RKO (cell line): ENCODE results near the gene ZNF785.
A peak's percentile ranks its signal among the peaks of the same experiment; 100 is the strongest.
"Not testable (repeated sequence)": the region's sequence is repeated elsewhere in the genome, so short reads cannot be mapped to it uniquely, and the experiment has no call there.

Experiments
- DNase-seq: peaks from one replicate; pipeline ENCODE4 v3.0.0-alpha.2; 2016; ENCODE audit warnings: low spot score

The ZNF785 gene

DNA sequence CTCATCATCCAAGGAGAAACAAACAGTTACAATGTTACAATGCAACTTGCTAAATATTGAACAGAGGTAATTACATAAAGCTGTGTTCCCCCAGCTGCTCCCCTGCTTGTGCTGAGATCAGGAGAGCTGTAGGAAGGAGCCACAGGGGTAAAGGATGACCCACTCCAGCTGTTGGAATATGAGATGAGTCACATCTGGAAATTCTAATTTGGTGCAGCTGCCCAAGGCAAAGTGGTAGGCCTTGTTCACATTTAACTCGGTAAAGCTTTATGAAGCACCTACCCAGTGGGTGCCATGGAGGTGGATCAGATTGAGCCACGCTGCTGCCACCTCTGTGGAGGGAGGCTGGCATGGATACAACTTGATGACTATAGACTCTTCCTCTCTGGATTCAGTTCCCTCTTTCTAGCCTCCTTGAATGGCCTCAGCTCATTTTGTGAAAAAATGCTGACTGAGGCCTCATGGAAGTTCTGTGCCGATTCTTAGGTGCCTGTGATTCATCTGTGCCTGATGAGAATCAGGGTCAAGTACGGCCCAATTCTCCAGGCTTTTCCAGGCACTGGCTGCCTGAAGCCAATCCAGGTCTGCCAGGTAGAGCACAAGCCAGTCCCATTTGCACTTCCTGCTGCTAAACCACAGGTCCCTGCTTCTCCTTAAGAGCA, 17.2 kb upstream of the ZNF785 start:
- peak; percentile 37 for DNase-seq

GRCh38 chr16:30601966-30602365, 16.5 kb upstream of the ZNF785 start:
- DNase-seq = no peak

DNA sequence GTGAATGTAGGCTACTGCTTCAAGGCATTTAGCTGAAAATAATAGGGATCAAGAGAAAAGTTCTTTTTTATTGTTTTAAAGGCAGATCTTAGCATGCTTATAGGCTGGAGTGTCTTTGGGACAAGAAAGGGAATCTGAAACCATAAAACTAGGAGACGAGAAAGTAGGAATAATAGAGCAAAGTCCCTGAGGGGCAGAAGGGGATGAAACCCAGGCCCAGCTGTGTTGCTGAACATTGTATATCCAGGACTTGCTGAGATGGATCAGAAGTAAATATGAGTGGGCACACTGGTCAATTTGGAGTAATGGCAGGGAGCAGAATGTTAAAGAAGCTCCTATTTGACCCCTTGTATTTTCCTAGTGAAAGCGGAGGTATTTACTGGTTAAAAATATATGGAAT, 15.4 kb upstream of the ZNF785 start:
- DNase-seq = no peak

- no peak for DNase-seq
These were observed 14.7 kb upstream of the ZNF785 start for GRCh38 chr16:30600215-30600614.

- no peak for DNase-seq
These were observed 7.4 kb upstream of the ZNF785 start for GRCh38 chr16:30592871-30593270.

DNA sequence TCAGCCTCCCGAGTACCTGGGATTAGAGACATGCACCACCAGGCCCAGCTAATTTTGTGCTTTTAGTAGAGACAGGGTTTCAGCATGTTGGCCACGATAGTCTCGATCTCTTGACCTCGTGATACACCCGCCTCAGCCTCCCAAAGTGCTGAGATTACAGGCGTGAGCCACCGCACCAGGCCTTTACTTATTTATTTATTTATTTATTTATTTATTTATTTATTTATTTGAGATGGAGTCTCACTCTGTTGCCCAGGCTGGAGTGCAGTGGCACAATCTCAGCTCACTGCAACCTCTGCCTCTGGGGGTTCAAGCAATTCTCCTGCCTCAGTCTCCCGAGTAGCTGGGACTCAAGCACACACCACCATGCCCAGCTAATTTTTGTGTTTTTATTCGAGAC, 5.4 kb upstream of the ZNF785 start:
- DNase-seq = not testable (repeated sequence)

DNA sequence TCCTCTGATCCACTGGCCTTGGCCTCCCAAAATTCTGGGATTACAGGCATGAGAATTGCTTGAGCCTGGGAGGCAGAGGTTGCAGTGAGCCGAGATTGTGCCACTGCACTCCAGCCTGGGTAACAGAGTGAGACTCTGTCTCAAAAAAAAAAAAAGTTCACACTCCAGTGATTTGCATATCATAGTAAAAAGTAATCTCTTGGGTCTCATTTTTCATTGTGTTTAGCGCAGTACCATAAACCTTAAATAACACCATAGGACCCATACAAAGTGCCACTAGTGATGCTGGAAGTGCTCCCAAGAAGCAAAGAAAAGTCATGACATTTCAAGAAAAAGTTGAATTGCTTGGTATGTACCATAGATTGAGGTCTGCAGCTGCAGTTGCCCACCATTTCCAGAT, 4.1 kb upstream of the ZNF785 start:
- DNase-seq = not testable (repeated sequence)

DNA sequence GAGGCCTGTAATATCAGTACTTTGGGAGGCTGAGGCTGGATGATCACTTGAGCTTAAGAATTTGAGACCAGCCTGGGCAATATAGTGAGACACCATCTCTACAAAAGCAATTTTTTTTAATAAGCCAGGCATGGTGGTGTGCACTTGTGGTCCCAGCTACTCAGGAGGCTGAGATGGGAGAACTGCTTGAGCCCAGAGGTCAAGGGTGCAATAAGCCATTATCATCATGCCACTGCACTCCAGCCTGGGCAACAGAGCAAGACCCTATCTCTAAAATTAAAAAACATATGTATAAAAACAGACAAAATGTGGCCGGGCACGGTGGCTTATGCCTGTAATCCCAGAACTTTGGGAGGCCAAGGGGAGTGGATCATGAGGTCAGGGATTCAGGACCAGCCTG, 3.2 kb upstream of the ZNF785 start:
- DNase-seq = no peak

GRCh38 chr16:30585022-30585399, 486 bp downstream of the ZNF785 start:
- DNase-seq = peak; percentile 48

- no peak for DNase-seq
These were observed 2.7 kb downstream of the ZNF785 start for GRCh38 chr16:30582611-30583340.

DNA sequence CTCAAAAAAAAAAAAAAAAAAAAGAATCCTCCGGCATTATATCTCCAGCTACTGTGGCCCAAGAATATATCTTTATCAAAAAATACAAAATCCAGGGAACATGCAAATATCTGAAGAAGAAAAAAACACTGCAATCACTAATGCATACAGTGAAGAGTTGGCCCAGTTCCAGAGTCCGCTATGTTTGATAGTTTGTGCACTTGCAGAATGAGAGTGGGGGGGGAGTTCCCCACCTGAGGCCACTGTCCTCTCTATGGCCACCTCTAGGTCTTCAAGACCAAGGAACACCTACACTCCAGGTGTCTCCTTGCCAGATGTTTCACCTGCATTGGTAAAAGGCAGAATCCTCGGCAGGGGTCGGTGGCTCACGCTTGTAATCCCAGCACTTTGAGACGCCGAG, 4.0 kb downstream of the ZNF785 start:
- no peak for DNase-seq

DNA sequence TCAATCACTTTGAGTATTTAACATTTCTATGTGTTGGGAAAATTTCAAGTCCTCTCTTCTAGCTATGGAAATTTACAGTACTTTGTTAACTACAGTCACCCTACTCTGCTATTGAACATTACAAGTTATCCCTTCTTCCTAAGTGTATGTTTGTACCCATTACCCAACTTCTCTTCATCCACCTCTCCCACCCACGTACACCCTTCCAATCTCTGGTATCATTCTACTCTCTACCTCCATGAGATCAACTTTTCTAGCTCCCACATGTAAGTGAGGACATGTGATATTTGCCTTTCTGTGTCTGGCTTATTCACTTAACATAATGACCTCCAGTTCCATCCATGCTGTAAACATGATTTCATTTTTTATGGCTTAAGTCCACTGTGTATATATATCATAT, 10.8 kb downstream of the ZNF785 start:
- DNase-seq = no peak

- peak; percentile 97 for DNase-seq
These were observed 13.8 kb downstream of the ZNF785 start, which contains the start of gene ZNF688 for GRCh38 chr16:30571445-30572322. Gene ZNF688, minus strand, starts transcription at chr16:30571714. Its CDS starts 85 bp downstream, at chr16:30571629.

DNA sequence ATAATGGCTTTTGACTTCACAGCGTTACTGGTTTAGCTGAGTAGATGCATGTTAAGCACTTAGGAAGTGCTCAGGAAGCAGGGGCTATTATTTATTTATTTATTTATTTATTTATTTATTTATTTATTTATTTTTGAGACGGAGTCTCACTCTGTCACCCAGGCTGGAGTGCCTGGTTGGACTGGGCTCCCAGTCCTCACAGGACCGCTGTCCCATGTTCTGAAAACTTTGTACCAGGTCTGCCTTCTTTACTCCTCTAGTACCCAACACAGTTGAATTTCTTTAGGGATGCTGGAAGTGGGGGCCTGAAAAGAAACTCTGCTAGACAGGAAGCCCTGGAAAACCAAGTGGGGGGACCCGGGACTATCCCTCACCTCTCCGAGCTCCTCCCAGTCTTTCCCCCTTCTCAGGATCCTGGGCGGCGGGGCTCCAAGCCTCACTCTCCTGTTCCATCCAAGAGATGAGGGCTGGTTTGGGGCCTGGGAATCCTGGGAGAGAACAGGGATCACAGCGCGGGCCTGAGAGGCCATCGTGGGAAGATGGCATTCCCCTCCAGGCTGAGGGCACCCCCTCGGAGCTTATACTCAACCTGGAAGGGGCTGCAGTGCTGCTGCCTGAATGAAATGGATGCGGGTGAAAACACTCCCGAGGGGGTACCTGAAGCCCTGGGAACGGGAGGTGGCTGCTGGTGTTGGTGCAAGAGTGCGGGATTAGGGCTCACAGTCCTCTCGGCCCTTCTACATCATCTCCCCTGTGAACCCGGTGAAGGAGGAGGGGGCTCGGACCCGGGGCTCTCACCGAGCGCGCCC, 14.7 kb downstream of the ZNF785 start:
- no peak for DNase-seq

DNA sequence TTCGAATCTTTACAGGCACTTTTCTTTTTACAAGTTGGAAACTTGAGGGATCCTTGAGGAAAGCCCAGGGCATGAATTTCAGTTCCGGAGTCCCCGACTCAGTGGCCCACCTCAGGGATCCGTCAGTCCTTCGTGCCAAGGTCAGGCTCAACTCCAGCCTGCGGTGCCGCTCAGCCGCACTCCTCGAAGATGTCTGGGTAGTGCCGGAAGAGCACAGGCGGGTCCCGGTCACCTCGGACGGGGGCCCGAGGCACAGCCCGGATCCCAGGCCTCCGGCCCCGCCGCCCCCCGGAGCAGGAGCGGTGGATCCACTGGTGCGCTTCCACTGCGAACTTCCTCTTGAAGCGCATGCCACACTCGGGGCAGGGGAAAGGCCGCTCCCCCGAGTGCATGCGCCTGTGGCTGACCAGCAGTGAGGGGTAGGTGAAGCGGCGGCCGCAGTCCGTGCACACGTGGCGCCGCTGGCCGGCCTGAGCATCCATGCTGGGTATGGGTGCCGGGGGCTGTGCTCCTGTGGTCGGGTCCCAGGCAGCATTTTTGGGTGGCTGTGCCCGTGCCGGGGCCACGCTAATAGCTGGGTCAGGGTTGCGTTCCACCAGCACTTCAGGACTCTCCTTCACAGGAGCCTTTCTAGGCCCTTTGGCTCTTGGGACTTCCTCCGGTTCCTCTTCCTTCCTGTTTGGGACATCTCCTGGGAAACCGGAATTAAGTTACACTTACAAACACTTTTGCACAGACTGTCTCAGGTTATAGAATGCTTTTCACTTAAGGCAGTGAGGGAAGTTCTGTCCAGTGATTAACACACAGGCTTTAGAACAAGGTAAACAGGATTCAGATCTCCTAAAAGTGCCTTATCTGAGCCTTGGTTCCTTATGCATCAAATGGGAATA, 15.5 kb downstream of the ZNF785 start:
- no peak for DNase-seq

- DNase-seq = no peak
These were observed 16.2 kb downstream of the ZNF785 start for GRCh38 chr16:30569281-30569680.

- DNase-seq = peak; percentile 64
These were observed 17.4 kb downstream of the ZNF785 start for GRCh38 chr16:30567991-30568638.

DNA sequence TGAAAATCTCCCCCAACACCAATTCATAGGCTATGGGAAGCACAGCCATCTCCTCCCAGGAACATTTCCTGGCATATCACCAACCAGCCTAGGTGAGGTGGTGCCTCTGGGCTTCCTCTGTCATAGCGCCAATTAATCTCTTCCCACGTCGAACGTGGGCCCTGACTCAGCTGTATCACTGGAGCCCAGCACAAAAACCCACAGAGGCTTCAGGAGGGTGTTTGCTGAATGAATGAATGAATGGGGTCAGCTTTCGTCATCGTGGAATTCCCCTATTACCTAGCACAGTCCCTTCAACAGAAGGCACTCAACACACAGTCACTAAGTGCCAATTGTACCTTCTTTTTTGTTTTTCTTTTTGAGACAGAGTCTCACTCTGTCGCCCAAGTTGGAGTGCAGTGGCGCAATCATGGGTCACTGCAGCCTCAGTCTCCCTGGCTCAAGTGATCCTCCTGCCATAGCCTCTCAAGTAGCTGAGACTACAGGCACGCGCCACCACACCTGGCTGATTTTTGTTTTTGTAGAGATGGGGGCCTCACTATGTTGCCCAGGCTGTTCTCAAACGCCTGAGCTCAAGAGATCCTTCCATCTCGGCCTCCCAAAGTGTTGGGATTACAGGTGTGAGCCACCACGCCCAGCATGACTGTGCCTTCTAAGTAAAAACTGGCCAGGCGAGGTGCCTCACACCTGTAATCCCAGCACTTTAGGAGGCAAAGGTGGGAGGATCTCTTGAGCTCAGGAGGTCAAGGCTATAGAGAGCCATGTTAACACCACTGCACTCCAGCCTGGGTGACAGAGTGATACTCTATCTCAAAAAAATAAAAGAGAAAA, 18.1 kb downstream of the ZNF785 start:
- DNase-seq = no peak

- no peak for DNase-seq
These were observed 19.0 kb downstream of the ZNF785 start for GRCh38 chr16:30566531-30566930.
